GM23248 (cell line): ENCODE results near the gene BRAT1.
"Not testable (repeated sequence)": the region's sequence is repeated elsewhere in the genome, so short reads cannot be mapped to it uniquely, and the experiment has no call there.

Source experiments
- EZH2 ChIP-seq: fragments of 200-600 bp; sonication (generic); IDR thresholded peaks from 2 replicates; pipeline ENCODE4 v1.6.1; 2018; ENCODE audit warnings: antibody characterized with exemption, mild to moderate bottlenecking; ENCODE audit not compliant: insufficient read depth, poor library complexity, severe bottlenecking
- EZH2phosphoT487 ChIP-seq: fragments of 200-600 bp; sonication (generic); IDR thresholded peaks from 2 replicates; pipeline ENCODE4 v1.6.1; 2018; ENCODE audit warnings: antibody characterized with exemption, moderate library complexity, mild to moderate bottlenecking, low read depth; ENCODE audit not compliant: insufficient read depth

DNA sequence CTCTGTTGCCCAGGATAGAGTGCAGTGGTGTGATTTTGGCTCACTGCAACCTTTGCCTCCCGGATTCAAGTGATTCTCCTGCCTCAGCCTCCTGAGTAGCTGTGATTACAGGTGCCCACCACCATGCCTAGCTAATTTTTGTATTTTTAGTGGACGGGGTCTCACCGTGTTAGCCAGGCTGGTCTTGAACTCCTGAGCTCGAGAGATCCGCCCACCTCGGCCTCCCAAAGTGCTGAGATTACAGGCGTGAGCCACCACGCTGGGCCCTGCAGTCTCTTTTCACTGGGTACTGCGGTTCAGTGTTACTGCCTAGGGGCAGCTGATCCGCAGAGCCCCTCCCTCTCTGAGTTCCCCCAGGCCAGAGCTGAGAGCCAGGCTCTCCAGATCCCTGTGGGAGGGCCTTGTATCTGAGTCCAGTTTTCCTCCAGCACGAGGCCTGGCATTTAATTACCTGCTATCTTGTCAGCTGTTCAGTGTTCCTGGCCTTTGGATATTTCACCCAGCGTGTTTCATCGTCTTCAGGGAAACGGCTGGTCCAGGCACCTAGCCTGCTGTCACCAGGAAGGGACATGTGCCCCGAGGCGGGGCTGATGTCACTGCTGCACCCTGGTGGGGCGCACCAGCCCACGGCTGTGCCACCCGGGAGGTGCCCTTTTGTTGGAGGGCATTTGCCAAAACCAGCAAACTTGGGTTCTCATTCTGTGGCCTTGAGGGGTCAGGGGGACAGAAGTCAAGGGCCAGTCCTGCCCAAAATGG lies 19.3 kb downstream of the BRAT1 start:
- not testable (repeated sequence) for TF ChIP-seq EZH2, EZH2phosphoT487
